H1 (cell line): ENCODE data around the gene RLBP1. TPM values are rescaled to one million over a fixed set of nuclear protein-coding genes. Genes with fewer than 3 reads are reported as not detected.

Experiments
- CTCF ChIA-PET: fragments of 300-600 bp; sonication (Branson Sonifier 250); formaldehyde crosslinking; loops from one replicate; lab custom pipeline; 2021; ENCODE audit not compliant: partially characterized antibody; lab: Charles Lee
- POLR2A ChIA-PET: fragments of 300-600 bp; sonication (Branson Sonifier 250); formaldehyde crosslinking; loops from one replicate; lab custom pipeline; 2021; ENCODE audit warnings: inconsistent platforms; ENCODE audit not compliant: partially characterized antibody; lab: Charles Lee
- DNase-seq, 2 experiments: peaks; one replicate each; pipeline versions ENCODE4 v3.0.0 to v3.0.0-alpha.2; 2010 to 2022; ENCODE audit warnings: low spot score in 2 of 2, low read depth in 1 of 2, mixed read lengths in 1 of 2
- FAIRE-seq: peaks from 2 replicates; lab custom pipeline; 2011; peaks lifted over from hg19 to GRCh38; lab: Jason Lieb, UNC
- H2AFZ ChIP-seq: 2 replicates; pipeline ENCODE4 v1.8.1; 2012; ENCODE audit warnings: low read length, inconsistent platforms
- H2AK5ac ChIP-seq: 2 replicates; pipeline ENCODE4 v1.6.1; 2013; ENCODE audit warnings: low read depth, low read length
- H2BK120ac ChIP-seq: replicated peaks from 2 replicates; pipeline ENCODE3; 2013; ENCODE audit warnings: low read depth, low read length, inconsistent platforms
- H2BK12ac ChIP-seq: 2 replicates; pipeline ENCODE4 v1.6.1; 2013; ENCODE audit warnings: low read depth, low read length
- H2BK15ac ChIP-seq: 2 replicates; pipeline ENCODE4 v1.6.1; 2013; ENCODE audit warnings: low read length
- H2BK20ac ChIP-seq: 2 replicates; pipeline ENCODE4 v1.6.1; 2013; ENCODE audit warnings: low read length
- H2BK5ac ChIP-seq: 2 replicates; pipeline ENCODE4 v1.6.1; 2013; ENCODE audit warnings: low read depth, low read length
- H3K14ac ChIP-seq: 2 replicates; pipeline ENCODE4 v1.6.1; 2013; ENCODE audit warnings: inconsistent platforms; ENCODE audit not compliant: insufficient read length
- H3K18ac ChIP-seq: 2 replicates; pipeline ENCODE4 v1.6.1; 2013; ENCODE audit warnings: low read length; ENCODE audit errors: extremely low read depth
- H3K23ac ChIP-seq: 2 replicates; pipeline ENCODE4 v1.6.1; 2013; ENCODE audit warnings: inconsistent platforms; ENCODE audit not compliant: insufficient read length
- H3K23me2 ChIP-seq: 2 replicates; pipeline ENCODE4 v1.6.1; 2013; ENCODE audit warnings: low read depth, low read length
- H3K27ac ChIP-seq: 2 replicates; pipeline ENCODE4 v1.6.1; 2011; ENCODE audit warnings: low read depth, low read length, inconsistent platforms
- H3K27me3 ChIP-seq, 4 experiments: replicated peaks in 1 of 4; 1 replicate in 1 of 4; 2 replicates in 3 of 4; pipeline versions ENCODE4 v1.6.1 to v1.8.1; 2011 to 2013; ENCODE audit warnings: low read length in 3 of 4, mild to moderate bottlenecking in 3 of 4, inconsistent platforms in 2 of 4, mixed read lengths in 2 of 4, moderate library complexity in 1 of 4; ENCODE audit not compliant: control insufficient read depth in 3 of 4, insufficient read depth in 3 of 4; ENCODE audit errors: extremely low read depth in 1 of 4
- H3K36me3 ChIP-seq, 4 experiments: 2 replicates each; pipeline versions ENCODE4 v1.6.1 to v1.8.1; 2011 to 2013; ENCODE audit warnings: mild to moderate bottlenecking in 4 of 4, low read length in 3 of 4, moderate library complexity in 2 of 4, control low read depth in 1 of 4, inconsistent platforms in 1 of 4; ENCODE audit not compliant: insufficient read depth in 4 of 4, control insufficient read depth in 2 of 4
- H3K4ac ChIP-seq: replicated peaks from 2 replicates; pipeline ENCODE3; 2013; ENCODE audit warnings: low read length, low read depth, mixed read lengths, inconsistent platforms; ENCODE audit not compliant: insufficient read length
- H3K4me1 ChIP-seq, 4 experiments: replicated peaks in 1 of 4; 1 replicate in 1 of 4; 2 replicates in 3 of 4; pipeline versions ENCODE4 v1.6.1 to v1.8.1; 2011 to 2013; ENCODE audit warnings: low read length in 3 of 4, inconsistent platforms in 2 of 4, mixed read lengths in 1 of 4; ENCODE audit not compliant: insufficient read depth in 4 of 4, control insufficient read depth in 3 of 4
- H3K4me2 ChIP-seq, 2 experiments: 2 replicates each; pipeline versions ENCODE4 v1.6.1 to v1.8.1; 2011 to 2013; ENCODE audit warnings: low read depth in 2 of 2, low read length in 2 of 2, control low read depth in 1 of 2, inconsistent platforms in 1 of 2, mild to moderate bottlenecking in 1 of 2; ENCODE audit not compliant: insufficient read depth in 1 of 2
- H3K4me3 ChIP-seq, 4 experiments: fragments of 200-600, 300-600 bp in 1 of 4; sonication (generic), shearing (Covaris generic), sonication (Bioruptor Twin) in 1 of 4; 2 replicates each; pipeline versions ENCODE4 v1.5.1 to v1.8.1; 2011 to 2016; ENCODE audit warnings: low read length in 4 of 4, low read depth in 3 of 4, control low read depth in 2 of 4, inconsistent platforms in 2 of 4, mild to moderate bottlenecking in 2 of 4, mixed read lengths in 1 of 4, moderate library complexity in 1 of 4; ENCODE audit not compliant: insufficient read depth in 2 of 4; ENCODE audit errors: extremely low read depth in 1 of 4
- H3K56ac ChIP-seq: replicated peaks from 2 replicates; pipeline ENCODE3; 2013; ENCODE audit warnings: low read depth, mild to moderate bottlenecking, mixed read lengths, low read length, inconsistent platforms; ENCODE audit not compliant: insufficient read length
- H3K79me1 ChIP-seq: 2 replicates; pipeline ENCODE4 v1.6.1; 2013; ENCODE audit warnings: low read depth, low read length, control low read depth
- H3K79me2 ChIP-seq, 2 experiments: 2 replicates each; pipeline versions ENCODE4 v1.6.1 to v1.8.1; 2012 to 2013; ENCODE audit warnings: low read length in 2 of 2, mild to moderate bottlenecking in 2 of 2, inconsistent platforms in 1 of 2; ENCODE audit not compliant: insufficient read depth in 2 of 2, control insufficient read depth in 1 of 2
- H3K9ac ChIP-seq, 4 experiments: replicated peaks in 1 of 4; 1 replicate in 1 of 4; 2 replicates in 3 of 4; pipeline versions ENCODE4 v1.6.1 to v1.8.1; 2011 to 2013; ENCODE audit warnings: low read depth in 3 of 4, low read length in 3 of 4, control low read depth in 2 of 4, mild to moderate bottlenecking in 2 of 4, moderate library complexity in 2 of 4, inconsistent platforms in 1 of 4; ENCODE audit errors: extremely low read depth in 1 of 4
- H3K9me3 ChIP-seq, 2 experiments: 2 replicates each; pipeline versions ENCODE4 v1.6.1 to v1.8.1; 2012 to 2013; ENCODE audit warnings: mild to moderate bottlenecking in 2 of 2, moderate library complexity in 2 of 2, control low read depth in 1 of 2, inconsistent platforms in 1 of 2, low read depth in 1 of 2, low read length in 1 of 2, mixed read lengths in 1 of 2; ENCODE audit not compliant: insufficient read depth in 2 of 2
- H4K20me1 ChIP-seq, 2 experiments: replicated peaks in 1 of 2; 2 replicates each; pipeline versions ENCODE3 to v1.8.1; 2011 to 2013; ENCODE audit warnings: inconsistent platforms in 2 of 2, low read length in 2 of 2, mild to moderate bottlenecking in 1 of 2; ENCODE audit not compliant: insufficient read depth in 2 of 2, control insufficient read depth in 1 of 2
- H4K5ac ChIP-seq: 2 replicates; pipeline ENCODE4 v1.6.1; 2013; ENCODE audit warnings: low read length, low read depth, mixed read lengths, inconsistent platforms; ENCODE audit not compliant: insufficient read length
- H4K8ac ChIP-seq: 2 replicates; pipeline ENCODE4 v1.8.0; 2013; ENCODE audit warnings: mild to moderate bottlenecking, moderate library complexity, low read length, inconsistent platforms; ENCODE audit not compliant: insufficient read depth; ENCODE audit errors: extremely low read depth
- H4K91ac ChIP-seq: replicated peaks from 2 replicates; pipeline ENCODE3; 2013; ENCODE audit warnings: low read length, mixed read lengths, inconsistent platforms; ENCODE audit not compliant: insufficient read length
- BCL11A ChIP-seq, 2 experiments: IDR thresholded peaks; one replicate each; pipeline ENCODE4 v1.6.1; 2011; ENCODE audit warnings: low read depth in 2 of 2, low read length in 2 of 2, mild to moderate bottlenecking in 2 of 2
- CHD1 ChIP-seq: IDR thresholded peaks from 2 replicates; pipeline ENCODE4 v1.6.1; 2012; ENCODE audit warnings: low read depth, low read length, improper control_type of control experiment
- MAFK ChIP-seq: IDR thresholded peaks from 2 replicates; pipeline ENCODE4 v1.6.1; 2012; ENCODE audit warnings: low read depth, mild to moderate bottlenecking, improper control_type of control experiment, low read length
- WGBS, 2 experiments: shearing (Covaris generic) in 1 of 2; methylation state at CpG; one replicate each; pipeline versions ENCODE4 v1.1.6 to v1.1.7; 2013 to 2015; ENCODE audit warnings: low lambda C conversion rate in 2 of 2, mixed read lengths in 2 of 2, inconsistent platforms in 1 of 2, low coverage in 1 of 2, missing lambda C conversion rate in 1 of 2; ENCODE audit not compliant: insufficient replicate concordance in 2 of 2, insufficient coverage in 1 of 2, insufficient read length in 1 of 2; ENCODE audit errors: extremely low coverage in 1 of 2, missing lambda C conversion rate in 1 of 2; 5-methylcytosine and 5-hydroxymethylcytosine counted together
- polyA plus RNA-seq, 7 experiments: library from polyadenylated mRNA; depleted of rRNA in 3 of 7; stranded (reverse) in 5 of 7; unstranded in 2 of 7; fragments of >200 nt in 5 of 7; fragments of 200-250 nt in 2 of 7; gene quantifications; 1 replicate in 5 of 7; 2 replicates in 1 of 7; 4 replicates in 1 of 7; pipeline versions ENCODE4 v1.2.1 to v1.2.3, GENCODE V29; 2011 to 2013; ENCODE audit warnings: missing spikeins in 2 of 7, mixed read lengths in 2 of 7
- total RNA-seq: library from RNA; stranded (reverse); fragmentation: NEBNext Ultra II Directional; extraction: Animal tissue kit (Norgen Biotek cat#: 25700); gene quantifications from 2 replicates; pipeline ENCODE4 v1.2.1, GENCODE V29; 2021

The RLBP1 gene
- total and polyA plus RNA-seq, 2 of the 8 experiments (the other 6 are each of a cell fraction or from before 2014, with no cell fraction given): 0.05 TPM; not detected in 1

DNA sequence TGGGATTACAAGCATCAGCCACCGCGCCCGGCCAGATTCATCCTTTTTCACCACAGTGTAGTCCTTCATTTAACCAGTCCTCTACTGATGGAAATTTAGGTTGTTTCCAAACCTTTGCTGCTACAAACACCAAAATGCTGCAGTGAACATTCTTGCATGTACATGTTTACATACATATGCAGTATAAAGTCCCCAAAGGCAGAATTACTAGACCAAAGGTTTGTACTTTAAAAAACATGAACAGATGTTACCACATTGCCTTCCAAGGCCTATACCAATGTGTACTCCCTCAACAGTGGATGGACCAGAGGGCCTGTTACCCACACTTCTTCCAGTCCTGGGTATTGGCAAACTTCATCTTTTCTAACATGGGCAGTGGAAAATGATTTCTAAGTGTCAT is 51.0 kb downstream of the RLBP1 start:
- Histone ChIP-seq H3K9me3 (no peaks in the 10 kb centered on the region), H3K4me1 (peaks cover 0 to 10% (median 6%) of the 10 kb centered on the region in 4 experiments; a peak in 2 of 7 replicates), H3K23me2 (no peaks in the 10 kb centered on the region), H2BK120ac (no peak overlapping the region), H3K14ac (no peak overlapping the region), H4K5ac (no peak overlapping the region), H3K79me2 (no peaks in the 10 kb centered on the region), H4K91ac (no peak overlapping the region), H3K4me2 (no peak overlapping the region), H3K56ac (no peak overlapping the region), H2BK5ac (no peak overlapping the region), H3K79me1 (no peaks in the 10 kb centered on the region), H3K36me3 (no peaks in the 10 kb centered on the region), H3K27me3 (no peaks in the 10 kb centered on the region), H3K4ac (no peak overlapping the region), H3K4me3 (no peak overlapping the region), H3K9ac (no peak overlapping the region), H3K27ac (no peak overlapping the region), H2BK20ac (no peak overlapping the region), H2AK5ac (no peak overlapping the region), H2BK12ac (no peak overlapping the region), H4K8ac (no peak overlapping the region), H3K23ac (no peak overlapping the region), H2BK15ac (no peak overlapping the region), H2AFZ (no peak overlapping the region), H4K20me1 (no peaks in the 10 kb centered on the region), H3K18ac (no peak overlapping the region)
- DNase-seq (no peak), FAIRE-seq (no peak)
- POLR2A ChIA-PET: no interaction called here
- CTCF ChIA-PET: interaction anchor here (0.7 to 10.5 kb wide), 28 partner anchors 11 to 275 kb away, joined by 3 to 198 read pairs (median 8); partner anchors contain the start of gene HAPLN3
- WGBS, 2 experiments: 94% methylated on average over 3 of the region's 3 CpGs; no CpG with 5 or more reads in 1 of the 2 experiments
- TF ChIP-seq BCL11A (IDR thresholded peaks at IDR 0.05; ENCODE audit: low read depth in 2 of 2, low read length in 2 of 2): no peak
- TF ChIP-seq CHD1: no peak
- TF ChIP-seq MAFK: no peak
